ENCODE data around the gene SCTR. TPM values are rescaled to one million over a fixed set of nuclear protein-coding genes. Genes with fewer than 3 reads are reported as not detected.

The SCTR gene
- total and polyA plus RNA-seq, 4 donors, result 4.6 to 42.7 (median 28.0) TPM

DNA sequence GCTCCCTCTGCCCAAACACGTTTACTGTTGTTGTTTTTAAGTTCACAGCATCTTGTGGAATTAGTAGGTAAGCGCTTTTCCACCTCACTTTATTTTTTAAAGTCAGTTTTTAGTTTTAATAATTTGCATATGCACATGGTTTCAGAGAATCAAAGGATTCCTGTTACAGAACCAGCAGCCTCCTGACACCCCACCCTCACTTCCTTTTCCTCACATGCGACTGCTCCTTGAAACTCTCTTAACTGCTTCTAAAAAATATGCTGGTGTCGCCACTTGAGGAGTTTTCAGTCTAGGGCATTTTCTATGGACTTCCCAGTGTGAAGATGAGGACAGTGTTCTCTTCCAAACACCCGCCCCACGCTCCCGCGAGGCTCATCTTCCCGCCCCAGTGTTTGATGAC lies 78.2 kb downstream of the SCTR start:
- DNase-seq, result no peak
- Histone ChIP-seq H3K4me3 (no peak overlapping the region), H3K27me3 (ENCODE audit: control insufficient read depth in 3 of 3, insufficient read depth in 3 of 3, low read length in 2 of 3) (no peaks in the 10 kb centered on the region), H3K36me3 (ENCODE audit: control insufficient read depth in 4 of 4, insufficient read depth in 4 of 4, low read length in 4 of 4) (no peaks in the 10 kb centered on the region), H3K9me3 (ENCODE audit: control insufficient read depth in 4 of 4, insufficient read depth in 3 of 4, low read length in 3 of 4) (no peaks in the 10 kb centered on the region), H3K9ac (ENCODE audit: insufficient read depth in 1 of 2, low read length in 2 of 2) (no peak overlapping the region), H3K4me1 (ENCODE audit: control insufficient read depth in 5 of 5, insufficient read depth in 5 of 5, low read length in 5 of 5) (peaks cover 0 to 3% (median 0%) of the 10 kb centered on the region in 5 donors), H3K27ac (ENCODE audit: low read depth in 1 of 2, low read length in 1 of 2) (no peak overlapping the region)
- no peak for ATAC-seq (ENCODE audit: insufficient read depth, low FRiP score)
- 53 to 63% methylated on average over 9 of the region's 9 CpGs for WGBS, 2 donors
- TF ChIP-seq, protein P1, sequence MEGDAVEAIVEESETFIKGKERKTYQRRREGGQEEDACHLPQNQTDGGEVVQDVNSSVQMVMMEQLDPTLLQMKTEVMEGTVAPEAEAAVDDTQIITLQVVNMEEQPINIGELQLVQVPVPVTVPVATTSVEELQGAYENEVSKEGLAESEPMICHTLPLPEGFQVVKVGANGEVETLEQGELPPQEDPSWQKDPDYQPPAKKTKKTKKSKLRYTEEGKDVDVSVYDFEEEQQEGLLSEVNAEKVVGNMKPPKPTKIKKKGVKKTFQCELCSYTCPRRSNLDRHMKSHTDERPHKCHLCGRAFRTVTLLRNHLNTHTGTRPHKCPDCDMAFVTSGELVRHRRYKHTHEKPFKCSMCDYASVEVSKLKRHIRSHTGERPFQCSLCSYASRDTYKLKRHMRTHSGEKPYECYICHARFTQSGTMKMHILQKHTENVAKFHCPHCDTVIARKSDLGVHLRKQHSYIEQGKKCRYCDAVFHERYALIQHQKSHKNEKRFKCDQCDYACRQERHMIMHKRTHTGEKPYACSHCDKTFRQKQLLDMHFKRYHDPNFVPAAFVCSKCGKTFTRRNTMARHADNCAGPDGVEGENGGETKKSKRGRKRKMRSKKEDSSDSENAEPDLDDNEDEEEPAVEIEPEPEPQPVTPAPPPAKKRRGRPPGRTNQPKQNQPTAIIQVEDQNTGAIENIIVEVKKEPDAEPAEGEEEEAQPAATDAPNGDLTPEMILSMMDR (IDR thresholded peaks at IDR 0.05; ENCODE audit: control extremely low read depth, extremely low read depth), result no peak

DNA sequence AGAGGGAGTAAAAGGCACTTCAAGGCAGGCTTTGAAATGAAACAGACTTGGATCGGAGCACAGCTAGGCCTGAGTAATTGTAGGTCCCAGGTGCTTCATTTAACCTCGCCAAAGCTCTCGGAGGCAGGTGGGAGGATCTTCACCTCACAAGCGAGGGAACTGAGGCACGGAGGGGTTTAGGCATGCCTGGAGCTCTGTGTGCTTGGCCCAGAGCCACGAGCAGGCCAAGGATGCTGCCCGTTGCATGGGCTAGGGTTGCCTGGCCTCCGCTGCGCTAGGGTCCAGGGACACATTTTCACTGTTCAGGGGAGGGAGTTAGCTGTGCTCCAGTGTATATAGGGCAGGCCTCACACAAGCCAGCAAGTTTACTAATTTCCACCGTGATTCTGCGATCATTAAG lies 81.4 kb downstream of the SCTR start:
- peaks cover 0 to 6% (median 4%) of the 10 kb centered on the region in 4 donors for H3K36me3 ChIP-seq (ENCODE audit: control insufficient read depth in 4 of 4, insufficient read depth in 4 of 4, low read length in 4 of 4)
- H3K4me1 ChIP-seq (ENCODE audit: control insufficient read depth in 5 of 5, insufficient read depth in 5 of 5, low read length in 5 of 5), result peaks cover 0 to 3% (median 0%) of the 10 kb centered on the region in 5 donors
- H3K27me3 ChIP-seq (ENCODE audit: control insufficient read depth in 3 of 3, insufficient read depth in 3 of 3, low read length in 2 of 3), result no peaks in the 10 kb centered on the region
- TF ChIP-seq, protein P1 (IDR thresholded peaks at IDR 0.05; ENCODE audit: control extremely low read depth, extremely low read depth), result no peak
- no peaks in the 10 kb centered on the region for H3K9me3 ChIP-seq (ENCODE audit: control insufficient read depth in 4 of 4, insufficient read depth in 3 of 4, low read length in 3 of 4)
- DNase-seq (no peak), ATAC-seq (ENCODE audit: insufficient read depth, low FRiP score) (no peak)
- no peak overlapping the region for H3K4me3 ChIP-seq
- no peak overlapping the region for H3K9ac ChIP-seq (ENCODE audit: insufficient read depth in 1 of 2, low read length in 2 of 2)
- 92 to 93% methylated on average over 11 of the region's 11 CpGs for WGBS, 2 donors
- H3K27ac ChIP-seq (ENCODE audit: low read depth in 1 of 2, low read length in 1 of 2), result no peak overlapping the region

DNA sequence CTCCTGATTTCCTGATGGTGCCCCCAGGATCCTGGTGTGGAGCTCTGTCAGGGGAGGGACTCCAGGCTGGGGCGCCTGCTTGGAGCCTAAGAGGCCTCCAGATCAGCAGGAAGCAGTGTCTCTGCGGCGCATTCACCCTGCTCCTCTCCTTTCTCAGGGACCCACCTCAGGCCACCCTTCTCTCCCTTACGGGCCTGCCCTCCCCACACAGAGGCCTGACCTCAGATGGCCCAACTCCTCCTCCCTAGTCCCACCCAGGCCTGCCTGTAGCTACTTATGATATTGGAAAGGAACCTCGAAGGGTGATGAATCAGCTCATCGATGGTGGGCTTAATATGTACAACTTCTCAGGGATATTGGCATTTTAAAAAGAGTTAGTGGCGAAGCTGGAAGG lies 82.1 kb downstream of the SCTR start:
- 75 to 81% methylated on average over 7 of the region's 7 CpGs for WGBS, 2 donors
- TF ChIP-seq, protein P1 (IDR thresholded peaks at IDR 0.05; ENCODE audit: control extremely low read depth, extremely low read depth), result no peak
- Histone ChIP-seq H3K36me3 (ENCODE audit: control insufficient read depth in 4 of 4, insufficient read depth in 4 of 4, low read length in 4 of 4) (peaks cover 0 to 6% (median 4%) of the 10 kb centered on the region in 4 donors), H3K27me3 (ENCODE audit: control insufficient read depth in 3 of 3, insufficient read depth in 3 of 3, low read length in 2 of 3) (no peaks in the 10 kb centered on the region), H3K9ac (ENCODE audit: insufficient read depth in 1 of 2, low read length in 2 of 2) (no peak overlapping the region), H3K4me1 (ENCODE audit: control insufficient read depth in 5 of 5, insufficient read depth in 5 of 5, low read length in 5 of 5) (peaks cover 0 to 3% (median 0%) of the 10 kb centered on the region in 5 donors), H3K9me3 (ENCODE audit: control insufficient read depth in 4 of 4, insufficient read depth in 3 of 4, low read length in 3 of 4) (no peaks in the 10 kb centered on the region), H3K4me3 (no peak overlapping the region), H3K27ac (ENCODE audit: low read depth in 1 of 2, low read length in 1 of 2) (no peak overlapping the region)
- no peak for DNase-seq
- ATAC-seq (ENCODE audit: insufficient read depth, low FRiP score), result no peak

Data from lung (tissue), 12 donors.